DND-41 (cell line): ENCODE results near the gene MRTFA.

ENCODE experiments used
- EZH2 ChIP-seq: IDR thresholded peaks from 3 replicates; pipeline ENCODE4 v1.6.1; 2012; ENCODE audit warnings: borderline replicate concordance, low read depth, mild to moderate bottlenecking, moderate library complexity, low read length, inconsistent platforms; ENCODE audit not compliant: severe bottlenecking
- TF ChIP-seq, protein P1 (sequence below): IDR thresholded peaks from 2 replicates; pipeline ENCODE4 v1.5.1; 2012; ENCODE audit warnings: borderline replicate concordance, low read length, moderate library complexity, mild to moderate bottlenecking; ENCODE audit not compliant: poor library complexity, severe bottlenecking; ENCODE audit errors: extremely low read depth

- TF ChIP-seq, protein P1, sequence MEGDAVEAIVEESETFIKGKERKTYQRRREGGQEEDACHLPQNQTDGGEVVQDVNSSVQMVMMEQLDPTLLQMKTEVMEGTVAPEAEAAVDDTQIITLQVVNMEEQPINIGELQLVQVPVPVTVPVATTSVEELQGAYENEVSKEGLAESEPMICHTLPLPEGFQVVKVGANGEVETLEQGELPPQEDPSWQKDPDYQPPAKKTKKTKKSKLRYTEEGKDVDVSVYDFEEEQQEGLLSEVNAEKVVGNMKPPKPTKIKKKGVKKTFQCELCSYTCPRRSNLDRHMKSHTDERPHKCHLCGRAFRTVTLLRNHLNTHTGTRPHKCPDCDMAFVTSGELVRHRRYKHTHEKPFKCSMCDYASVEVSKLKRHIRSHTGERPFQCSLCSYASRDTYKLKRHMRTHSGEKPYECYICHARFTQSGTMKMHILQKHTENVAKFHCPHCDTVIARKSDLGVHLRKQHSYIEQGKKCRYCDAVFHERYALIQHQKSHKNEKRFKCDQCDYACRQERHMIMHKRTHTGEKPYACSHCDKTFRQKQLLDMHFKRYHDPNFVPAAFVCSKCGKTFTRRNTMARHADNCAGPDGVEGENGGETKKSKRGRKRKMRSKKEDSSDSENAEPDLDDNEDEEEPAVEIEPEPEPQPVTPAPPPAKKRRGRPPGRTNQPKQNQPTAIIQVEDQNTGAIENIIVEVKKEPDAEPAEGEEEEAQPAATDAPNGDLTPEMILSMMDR, result no peak
- no peak for TF ChIP-seq EZH2
Observed at GRCh38 chr22:40609216-40609615, 27.3 kb downstream of the MRTFA start.
